GM13976 (cell line): ENCODE measurements around the gene MTFP1.

Source experiments
- DNase-seq: peaks from one replicate; pipeline ENCODE4 v3.0.0; 2012; ENCODE audit warnings: low spot score
- in situ Hi-C: fragments of 300-500 bp; cut with MboI; formaldehyde crosslinking; loops from one replicate; pipeline ENCODE4 v1.12.0; 2022; ENCODE audit warnings: low sequenced_read_pairs, mixed read lengths, inconsistent platforms; ENCODE audit not compliant: unreplicated experiment
- TF ChIP-seq, protein P1 (sequence below): IDR thresholded peaks from 2 replicates; pipeline ENCODE4 v1.5.1; 2012; ENCODE audit warnings: borderline replicate concordance, mild to moderate bottlenecking; ENCODE audit not compliant: insufficient read depth; ENCODE audit errors: extremely low read depth, missing control alignments, control extremely low read depth

Gene MTFP1

DNA sequence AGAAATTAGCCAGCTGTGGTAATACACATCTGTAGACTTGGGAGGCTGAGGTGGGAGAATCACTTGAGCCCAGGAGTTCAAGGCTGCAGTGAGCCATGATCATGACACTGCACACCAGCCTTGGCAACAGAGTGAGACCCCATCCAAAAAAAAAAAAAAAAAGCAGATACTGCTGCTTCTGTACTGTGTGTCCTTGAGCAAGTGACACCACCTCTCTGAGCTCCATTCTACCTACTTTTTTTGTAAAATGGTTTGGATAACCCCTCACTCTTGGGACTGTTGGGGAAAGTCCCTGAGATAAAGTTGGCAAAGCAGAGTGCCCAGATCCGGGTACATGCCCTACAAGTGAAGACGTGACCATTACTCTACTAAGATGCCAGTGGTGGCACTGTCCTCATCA, 43.6 kb downstream of the MTFP1 start:
- TF ChIP-seq, protein P1, sequence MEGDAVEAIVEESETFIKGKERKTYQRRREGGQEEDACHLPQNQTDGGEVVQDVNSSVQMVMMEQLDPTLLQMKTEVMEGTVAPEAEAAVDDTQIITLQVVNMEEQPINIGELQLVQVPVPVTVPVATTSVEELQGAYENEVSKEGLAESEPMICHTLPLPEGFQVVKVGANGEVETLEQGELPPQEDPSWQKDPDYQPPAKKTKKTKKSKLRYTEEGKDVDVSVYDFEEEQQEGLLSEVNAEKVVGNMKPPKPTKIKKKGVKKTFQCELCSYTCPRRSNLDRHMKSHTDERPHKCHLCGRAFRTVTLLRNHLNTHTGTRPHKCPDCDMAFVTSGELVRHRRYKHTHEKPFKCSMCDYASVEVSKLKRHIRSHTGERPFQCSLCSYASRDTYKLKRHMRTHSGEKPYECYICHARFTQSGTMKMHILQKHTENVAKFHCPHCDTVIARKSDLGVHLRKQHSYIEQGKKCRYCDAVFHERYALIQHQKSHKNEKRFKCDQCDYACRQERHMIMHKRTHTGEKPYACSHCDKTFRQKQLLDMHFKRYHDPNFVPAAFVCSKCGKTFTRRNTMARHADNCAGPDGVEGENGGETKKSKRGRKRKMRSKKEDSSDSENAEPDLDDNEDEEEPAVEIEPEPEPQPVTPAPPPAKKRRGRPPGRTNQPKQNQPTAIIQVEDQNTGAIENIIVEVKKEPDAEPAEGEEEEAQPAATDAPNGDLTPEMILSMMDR = no peak
- no peak for DNase-seq
- in situ Hi-C loops = no loop called here

DNA sequence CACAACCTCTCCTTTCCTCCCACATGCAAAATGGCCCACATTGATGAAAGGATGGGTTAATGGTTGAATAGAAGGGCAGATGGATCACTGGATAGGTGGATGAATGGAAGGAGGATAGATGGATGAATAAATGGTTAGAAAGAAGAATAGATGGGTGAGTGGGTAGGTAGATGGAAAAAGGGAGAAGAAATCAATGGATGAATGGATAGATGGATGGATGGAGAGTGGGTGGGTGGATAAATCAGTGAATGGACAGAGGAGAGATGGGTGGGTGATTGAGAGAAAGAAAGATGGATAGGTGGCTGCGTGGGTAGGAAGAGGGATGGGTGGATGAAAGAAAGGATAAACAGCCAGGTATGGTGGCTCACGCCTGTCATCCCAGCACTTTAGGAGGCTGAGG, 45.1 kb downstream of the MTFP1 start:
- no peak for DNase-seq
- in situ Hi-C loops = no loop called here
- TF ChIP-seq, protein P1 = no peak

DNA sequence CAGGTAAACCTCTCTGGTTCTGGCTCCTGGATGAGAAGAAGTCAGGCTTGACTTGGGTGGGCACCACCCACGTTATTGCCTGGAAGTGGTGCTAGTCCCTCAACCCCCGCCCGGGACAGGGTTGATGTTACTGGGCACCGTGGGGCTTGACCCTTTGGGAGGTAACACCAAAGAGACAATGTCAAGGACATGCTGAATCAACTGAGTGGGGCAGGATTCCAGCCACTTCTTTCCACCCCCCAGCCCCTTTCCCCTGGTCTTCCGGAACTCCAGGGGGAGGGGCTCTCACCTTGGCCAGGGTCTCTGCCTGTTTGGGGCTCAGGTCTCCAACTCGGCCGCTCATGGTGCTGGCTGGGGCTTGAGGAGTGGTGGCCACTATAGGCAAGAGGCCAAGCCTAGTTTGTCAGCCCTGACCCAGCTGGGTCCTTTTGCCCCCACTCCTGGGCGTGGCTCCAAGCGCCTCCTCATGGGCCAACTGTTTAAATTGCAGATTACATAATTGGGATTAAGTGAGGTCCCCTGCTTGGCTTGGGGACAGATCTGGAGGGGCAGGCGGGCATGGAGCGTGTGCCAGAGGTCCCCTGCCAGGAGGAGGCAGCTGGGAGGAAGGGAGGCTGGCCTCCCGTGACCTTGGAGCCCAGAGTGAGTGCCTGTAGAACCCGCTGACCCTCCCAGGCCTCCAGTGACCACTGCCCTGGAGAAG, 46.2 kb downstream of the MTFP1 start, which contains the start of gene SEC14L3:
Gene SEC14L3, minus strand, starts transcription at position 402 of the 703 bp plus-strand sequence. Its CDS starts 59 bp downstream, at position 343.
- no peak for DNase-seq

DNA sequence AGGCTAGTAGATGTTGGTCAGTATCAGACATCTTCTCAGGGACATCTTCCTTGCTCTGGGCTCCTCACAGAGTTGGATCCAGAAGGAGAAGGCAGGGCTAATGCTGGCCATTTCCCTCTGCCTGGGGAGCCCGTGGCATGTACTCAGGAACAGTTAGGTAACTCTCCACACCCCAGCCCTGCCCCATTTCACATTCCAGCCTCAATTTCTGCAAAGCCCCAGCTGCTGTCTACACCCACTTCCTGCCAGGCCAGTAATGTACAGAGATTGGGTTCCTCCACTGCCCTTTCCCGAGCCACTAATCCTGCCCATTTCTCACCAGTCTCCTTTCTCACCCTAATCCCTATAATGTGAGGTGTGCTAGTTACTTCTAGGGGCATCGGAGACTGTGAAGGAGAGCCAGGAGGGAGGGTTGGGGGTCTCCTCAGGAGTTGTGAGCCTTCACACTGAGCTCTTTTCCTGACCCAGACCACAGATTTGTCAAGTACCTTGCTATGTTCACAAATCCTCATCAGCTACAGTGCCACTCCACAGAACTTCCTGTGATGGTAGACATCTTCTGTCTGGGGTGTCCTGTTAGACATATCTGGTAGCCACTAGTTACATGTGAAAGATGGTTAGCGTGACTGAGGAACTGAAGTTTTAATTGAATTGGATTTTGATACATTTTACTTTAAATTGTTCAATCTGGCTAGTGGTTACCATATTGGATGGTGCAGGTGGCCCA, 47.6 kb downstream of the MTFP1 start:
- TF ChIP-seq, protein P1 = no peak
- in situ Hi-C loops = no loop called here
- DNase-seq = no peak

More for the DNA sequence above, 46.2 kb downstream of the MTFP1 start, which contains the start of gene SEC14L3:
- TF ChIP-seq, protein P1 = no peak
- in situ Hi-C loops = no loop called here

DNA sequence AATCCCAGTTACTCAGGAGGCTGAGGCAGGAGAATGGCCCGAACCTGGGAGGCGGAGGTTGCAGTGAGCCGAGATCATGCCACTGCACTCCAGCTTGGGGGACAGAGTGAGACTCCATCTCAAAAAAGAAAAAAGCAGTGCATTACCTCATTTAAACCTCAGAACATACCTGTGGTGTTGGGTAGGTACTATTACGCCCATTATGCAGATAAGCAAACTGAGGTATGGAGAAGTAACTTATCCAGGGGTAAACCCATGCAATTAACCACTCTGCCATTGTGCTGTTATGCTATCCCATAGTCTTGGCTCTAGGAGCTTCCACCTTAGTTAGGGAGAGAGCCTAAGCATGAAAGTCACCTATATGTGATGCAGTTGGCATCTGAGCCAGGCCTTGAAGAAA, 48.6 kb downstream of the MTFP1 start:
- TF ChIP-seq, protein P1 = no peak
- in situ Hi-C loops = no loop called here
- no peak for DNase-seq

DNA sequence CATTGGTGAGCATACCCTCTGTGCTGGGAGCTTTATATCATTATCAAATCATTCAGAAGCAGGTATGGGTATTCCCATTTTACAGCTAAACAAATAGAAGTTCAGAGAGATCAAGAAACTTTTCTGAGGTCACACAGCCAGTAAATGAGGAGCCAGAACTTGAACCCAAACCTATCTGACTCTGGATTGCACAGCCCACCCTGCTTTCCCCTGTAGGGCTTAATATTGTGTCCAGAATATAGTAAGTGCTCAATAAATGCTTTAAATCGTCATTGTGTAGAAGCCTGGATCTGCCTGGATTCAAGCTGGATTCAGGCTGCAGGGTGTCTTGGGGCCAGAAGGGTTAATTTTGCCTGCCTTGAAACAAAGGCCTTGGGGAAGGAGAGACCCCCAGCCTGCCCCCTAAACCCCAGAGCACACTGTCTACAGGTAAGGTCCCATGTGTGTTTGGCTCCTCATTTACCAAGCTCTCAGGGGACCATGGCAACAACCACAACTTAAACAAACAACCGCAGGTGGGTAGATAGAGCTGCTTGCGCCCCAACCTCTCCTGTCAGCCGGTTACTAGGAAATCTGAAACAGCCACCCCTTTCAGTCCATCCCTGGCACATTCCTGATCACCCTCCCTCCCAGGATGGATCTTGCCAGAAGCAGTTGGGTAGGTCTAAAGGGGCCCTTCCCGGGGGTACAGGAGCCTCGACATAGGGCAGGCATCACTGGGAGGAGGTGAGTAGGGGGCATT, 49.3 kb downstream of the MTFP1 start:
- no peak for DNase-seq
- in situ Hi-C loops = no loop called here
- TF ChIP-seq, protein P1 = no peak
